ENCODE results near the gene CADPS.

The CADPS gene

DNA sequence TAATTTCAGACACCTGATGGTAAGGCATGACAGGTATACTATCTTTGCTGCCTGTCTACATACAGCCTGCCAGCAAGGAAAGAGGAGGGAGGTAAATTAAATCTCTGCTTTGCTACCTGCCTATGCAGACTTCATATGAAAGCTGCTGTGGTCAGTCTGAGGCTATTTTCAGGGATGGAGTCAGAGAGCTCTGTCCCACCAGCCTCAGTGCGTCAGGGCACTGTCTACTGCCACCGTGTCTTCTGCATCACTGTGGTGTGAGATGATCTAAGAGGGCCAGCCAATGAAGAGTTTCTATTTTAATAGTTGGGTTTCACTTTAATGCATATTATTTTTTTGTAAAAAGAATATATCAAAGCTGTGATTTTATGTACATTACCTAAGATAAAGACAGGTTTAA is 125.6 kb downstream of the CADPS start:
- no peak overlapping the region for H3K27ac ChIP-seq
- TF ChIP-seq CTCF (IDR thresholded peaks at IDR 0.05), result no peak
- no peak for TF ChIP-seq ZFX (IDR thresholded peaks at IDR 0.05; ENCODE audit: borderline replicate concordance)

DNA sequence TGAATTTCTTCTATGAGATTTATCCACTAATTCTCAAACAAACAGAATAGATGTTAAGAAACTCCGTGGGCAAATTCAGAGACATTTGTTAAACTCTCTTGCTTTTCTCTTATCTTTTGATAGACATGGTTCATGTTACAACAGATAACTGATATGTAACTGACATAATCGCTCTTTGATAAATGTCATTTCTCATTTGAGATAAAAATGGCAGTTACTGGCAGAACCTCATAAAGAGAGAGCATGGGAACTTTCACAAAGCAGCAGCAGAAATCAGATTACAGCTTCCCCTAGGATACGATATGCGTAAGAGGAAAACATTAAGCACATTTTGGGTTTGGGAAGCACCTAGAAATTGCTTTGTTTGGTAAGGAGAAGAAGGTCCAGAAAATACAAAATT is 126.1 kb downstream of the CADPS start:
- TF ChIP-seq ZFX (IDR thresholded peaks at IDR 0.05; ENCODE audit: borderline replicate concordance), result no peak
- TF ChIP-seq CTCF (IDR thresholded peaks at IDR 0.05), result no peak
- H3K27ac ChIP-seq, result no peak overlapping the region

- no peak overlapping the region for H3K27ac ChIP-seq
- TF ChIP-seq CTCF (IDR thresholded peaks at IDR 0.05), result no peak
- no peak for TF ChIP-seq ZFX (IDR thresholded peaks at IDR 0.05; ENCODE audit: borderline replicate concordance)
Observed at GRCh38 chr3:62737449-62737848, 137.8 kb downstream of the CADPS start.

- no peak overlapping the region for H3K27ac ChIP-seq
- TF ChIP-seq ZFX (IDR thresholded peaks at IDR 0.05; ENCODE audit: borderline replicate concordance) (no peak), CTCF (IDR thresholded peaks at IDR 0.05) (no peak)
Observed at GRCh38 chr3:62735510-62735909, 139.7 kb downstream of the CADPS start.

DNA sequence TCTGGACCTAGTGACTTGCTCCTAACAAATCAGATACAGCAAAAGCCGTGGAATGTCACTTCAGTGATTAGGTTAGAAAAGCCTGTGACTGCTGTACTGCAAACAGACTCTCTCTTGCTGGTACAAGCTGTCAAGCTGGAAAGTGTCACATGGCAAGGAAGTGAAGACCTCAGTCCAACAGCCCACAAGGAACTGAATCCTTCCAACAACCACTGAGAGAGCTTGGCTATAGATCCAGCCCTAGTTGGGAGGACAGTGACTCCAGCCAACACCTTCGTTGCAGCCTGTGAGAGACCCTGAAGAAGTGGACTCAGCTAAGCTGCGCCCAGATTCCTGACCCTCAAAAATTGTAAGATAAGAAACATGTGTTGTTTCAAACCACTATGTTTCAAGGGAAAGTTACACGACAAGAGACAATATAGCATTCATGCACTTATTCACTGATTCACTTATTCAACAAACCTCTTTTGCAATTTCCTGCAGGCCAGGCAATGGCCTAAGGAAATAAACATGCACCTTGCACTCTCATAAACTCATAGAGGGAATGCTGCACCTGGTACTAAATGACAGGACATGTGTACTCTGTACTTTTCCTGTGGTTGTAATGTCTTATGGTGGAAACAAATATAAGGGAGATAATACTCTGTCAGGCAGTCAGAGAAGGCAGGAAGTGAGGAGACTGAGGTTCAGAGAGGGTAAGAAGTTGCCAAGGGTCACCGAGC is 142.9 kb downstream of the CADPS start:
- TF ChIP-seq ZFX (IDR thresholded peaks at IDR 0.05; ENCODE audit: borderline replicate concordance), result no peak
- H3K27ac ChIP-seq, result no peak overlapping the region

- no peak overlapping the region for H3K27ac ChIP-seq
- TF ChIP-seq ZFX (IDR thresholded peaks at IDR 0.05; ENCODE audit: borderline replicate concordance) (no peak), CTCF (IDR thresholded peaks at IDR 0.05) (no peak)
Observed at GRCh38 chr3:62727981-62728380, 147.2 kb downstream of the CADPS start.

- no peak overlapping the region for H3K27ac ChIP-seq
- TF ChIP-seq CTCF (IDR thresholded peaks at IDR 0.05) (no peak), ZFX (IDR thresholded peaks at IDR 0.05; ENCODE audit: borderline replicate concordance) (no peak)
Observed at GRCh38 chr3:62727536-62727935, 147.7 kb downstream of the CADPS start.

DNA sequence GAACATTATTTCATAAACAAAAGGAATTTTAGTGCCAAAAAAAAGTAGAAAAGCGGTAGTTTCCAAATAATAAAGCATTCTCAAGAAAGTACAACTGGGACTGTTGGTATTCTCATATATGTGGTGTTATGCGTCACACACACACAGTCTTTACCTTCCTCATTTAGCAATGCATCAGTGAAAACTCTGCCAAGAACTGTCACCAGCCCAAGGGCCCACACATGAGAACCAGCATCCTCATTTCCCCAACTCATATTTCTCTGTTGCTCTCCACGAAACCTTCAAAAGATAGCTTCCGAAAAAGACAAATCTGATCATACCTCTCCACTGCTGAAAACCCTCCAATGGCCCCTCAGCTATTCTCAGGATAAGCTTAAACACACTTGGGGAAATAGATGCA is 150.7 kb downstream of the CADPS start:
- TF ChIP-seq ZFX (IDR thresholded peaks at IDR 0.05; ENCODE audit: borderline replicate concordance) (no peak), CTCF (IDR thresholded peaks at IDR 0.05) (no peak)
- H3K27ac ChIP-seq, result no peak overlapping the region

All from 22Rv1 (cell line).